T-helper 17 cell (primary cell): Measurements from ENCODE around the gene GPD1L. TPM values are rescaled to one million over a fixed set of nuclear protein-coding genes. Genes with fewer than 3 reads are reported as not detected.

Source experiments
- ATAC-seq: fragments of 150-1000 bp; cut with Tn5 transposase; 2 replicates; pipeline ENCODE4 v1.10.0; 2021; ENCODE audit warnings: mild to moderate bottlenecking, moderate library complexity
- DNase-seq, 3 donors: peaks; one replicate each; pipeline versions ENCODE4 v3.0.0 to v3.0.0-alpha.2; 2020 to 2021
- H3K9me3 ChIP-seq: one replicate; pipeline ENCODE4 v1.7.0; 2013; ENCODE audit warnings: low read length, mild to moderate bottlenecking; ENCODE audit not compliant: control insufficient read depth, poor library complexity, severe bottlenecking
- H3K27ac Mint-ChIP-seq: one replicate; pipeline ENCODE4 v1.8.0; 2022; ENCODE audit warnings: mild to moderate bottlenecking, moderate library complexity, mixed read lengths
- H3K27me3 Mint-ChIP-seq: one replicate; pipeline ENCODE4 v1.8.0; 2022; ENCODE audit warnings: mixed read lengths
- H3K36me3 Mint-ChIP-seq: one replicate; pipeline ENCODE4 v1.8.0; 2022; ENCODE audit warnings: low read depth, mixed read lengths
- H3K4me1 Mint-ChIP-seq: one replicate; pipeline ENCODE4 v1.8.0; 2022; ENCODE audit warnings: mild to moderate bottlenecking, mixed read lengths
- H3K4me3 Mint-ChIP-seq: one replicate; pipeline ENCODE4 v1.8.0; 2022; ENCODE audit warnings: mild to moderate bottlenecking, moderate library complexity, mixed read lengths
- total RNA-seq, 4 donors: library from RNA in 2 of 4; stranded (reverse) in 2 of 4; gene quantifications; one replicate each; pipeline ENCODE4 v1.2.3 and lab custom pipeline; 2022 to 2026

The GPD1L gene
- total RNA-seq, 2 donors from 2014 or later, result 24.1 to 32.6 TPM

DNA sequence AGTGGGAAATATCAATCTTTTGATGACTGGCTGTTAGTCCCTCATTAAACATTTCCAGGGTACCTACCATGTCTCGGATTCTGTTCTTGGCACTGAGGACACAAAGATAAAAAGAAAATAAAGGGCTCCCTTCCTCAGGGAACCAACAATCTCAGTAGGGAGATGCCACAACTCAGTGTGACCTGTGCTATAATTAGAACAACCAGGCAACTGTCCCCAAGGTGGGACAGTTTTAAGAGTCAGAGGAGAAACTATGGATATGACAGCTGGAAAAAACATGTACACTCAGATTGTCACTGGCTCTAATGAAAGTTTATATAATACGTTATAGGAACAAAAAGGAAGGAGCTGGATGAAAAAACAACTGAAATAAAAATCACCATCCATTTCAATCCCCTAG is 108.8 kb downstream of the GPD1L start:
- H3K9me3 ChIP-seq, result no peaks in the 10 kb centered on the region
- Mint-ChIP-seq H3K36me3 (no peaks in the 10 kb centered on the region), H3K4me3 (no peak overlapping the region), H3K4me1 (no peaks in the 10 kb centered on the region), H3K27me3 (peaks cover 17% of the 10 kb centered on the region), H3K27ac (no peak overlapping the region)
- no peak for ATAC-seq
- no peak for DNase-seq

DNA sequence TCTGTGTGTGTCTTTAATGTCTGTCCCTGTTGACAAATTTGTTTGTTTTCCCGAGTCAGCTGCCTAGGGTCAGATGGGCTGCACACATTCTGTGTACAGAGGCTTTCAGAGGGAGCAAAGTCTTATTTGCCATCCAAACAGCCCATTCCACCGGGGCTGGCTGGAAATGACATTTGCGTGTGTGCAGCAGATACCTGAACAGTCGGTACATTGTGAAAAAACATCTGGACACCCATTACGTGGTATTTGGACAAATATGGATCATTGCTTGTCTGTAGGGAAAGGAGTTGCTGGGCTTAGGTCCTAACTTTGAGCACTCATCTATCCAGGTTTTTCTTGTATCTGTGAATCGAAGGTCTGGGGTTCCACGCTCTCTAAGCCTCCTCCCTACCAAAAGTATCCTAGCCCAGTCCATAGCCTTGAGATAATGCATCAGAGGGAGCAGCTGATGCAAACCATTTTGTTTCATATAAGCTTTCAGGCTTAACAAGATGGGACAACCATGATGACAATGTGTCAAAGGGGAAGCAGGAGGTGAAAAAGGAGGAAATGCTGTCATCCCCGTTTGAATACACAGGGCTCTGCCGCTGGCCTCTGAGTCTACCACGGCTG is 109.9 kb downstream of the GPD1L start:
- no peak for ATAC-seq
- no peak overlapping the region for H3K27ac Mint-ChIP-seq
- H3K27me3 Mint-ChIP-seq, result peaks cover 17% of the 10 kb centered on the region
- DNase-seq, result no peak
- H3K36me3 Mint-ChIP-seq, result no peaks in the 10 kb centered on the region
- H3K9me3 ChIP-seq, result no peaks in the 10 kb centered on the region
- H3K4me3 Mint-ChIP-seq, result no peak overlapping the region
- H3K4me1 Mint-ChIP-seq, result no peaks in the 10 kb centered on the region

DNA sequence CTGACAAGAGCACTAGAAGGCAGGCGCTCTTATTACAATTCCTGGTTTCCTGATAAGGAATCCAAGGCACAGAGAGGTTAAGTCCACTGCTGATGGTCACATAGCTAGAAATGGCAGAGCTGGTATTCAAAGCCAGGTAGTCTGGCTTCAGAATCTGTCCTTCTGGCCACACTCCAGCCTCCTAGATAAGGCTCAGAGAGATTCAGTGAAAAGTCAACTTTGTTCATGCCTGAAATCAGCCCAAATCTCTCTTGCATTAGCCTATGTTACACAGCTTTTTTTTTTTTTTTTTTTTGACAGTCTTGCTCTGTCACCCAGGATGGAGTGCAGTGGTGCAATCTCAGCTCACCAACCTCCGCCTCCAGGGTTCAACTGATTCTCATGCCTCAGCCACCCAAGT is 110.9 kb downstream of the GPD1L start:
- H3K9me3 ChIP-seq, result no peaks in the 10 kb centered on the region
- Mint-ChIP-seq H3K4me1 (no peaks in the 10 kb centered on the region), H3K27ac (no peak overlapping the region), H3K4me3 (no peak overlapping the region), H3K27me3 (peaks cover 17% of the 10 kb centered on the region), H3K36me3 (no peaks in the 10 kb centered on the region)
- DNase-seq (no peak), ATAC-seq (no peak)

Other genes starting within 250 kb of the GPD1L start
- 1 to 10 TPM in 1 of 2 donors, not detected in 1; 8.5 TPM for gene OSBPL10, start 125.4 kb upstream of the GPD1L start, total RNA-seq
- under 1 TPM in 1 of 2 donors, not detected in 1; 0.25 TPM for gene ZNF860, start 124.9 kb upstream of the GPD1L start, total RNA-seq
- 10 to 100 TPM in 1 of 2 donors, 1 to 10 TPM in 1; 6.3 to 16.4 TPM for gene CMTM8, start 132.1 kb downstream of the GPD1L start, total RNA-seq